ENCODE data around the gene LTB. TPM values are rescaled to one million over a fixed set of nuclear protein-coding genes. Genes with fewer than 3 reads are reported as not detected.
A peak's percentile ranks its signal among the peaks of the same experiment; 100 is the strongest.

Gene LTB
- total and polyA plus RNA-seq, 2 of the 13 experiments (the other 11 are each of a cell fraction or from before 2014, with no cell fraction given), result 0.09 to 0.22 TPM

GRCh38 chr6:31619805-31620585 is 37.8 kb upstream of the LTB start (continued):
- TF ChIP-seq ZNF615 (CRISPR knock-in tag; IDR thresholded peaks at IDR 0.05; ENCODE audit: borderline replicate concordance) (0 out of 2 replicates have a peak, but pooled peaks have one; percentile 89), ADNP (CRISPR knock-in tag; IDR thresholded peaks at IDR 0.05) (no peak), CTCF (CRISPR knock-in tag; IDR thresholded peaks at IDR 0.05) (no peak), ZNF652 (CRISPR knock-in tag; IDR thresholded peaks at IDR 0.05; ENCODE audit: borderline replicate concordance, low read depth) (no peak), ZFX (CRISPR knock-in tag; IDR thresholded peaks at IDR 0.05; ENCODE audit: low read depth) (peak; percentile 79), EHMT2 (IDR thresholded peaks at IDR 0.05; ENCODE audit: borderline replicate concordance, low read depth, low read length) (no peak), ATF7 (IDR thresholded peaks at IDR 0.05) (peak; percentile 100), ATF7 (CRISPR knock-in tag; IDR thresholded peaks at IDR 0.05) (peak; percentile 90), E2F5 (CRISPR knock-in tag; conservative IDR thresholded peaks at IDR 0.05) (no peak), ZNF430 (CRISPR knock-in tag; IDR thresholded peaks at IDR 0.05) (no peak; the same call in 1 of the 2 replicates), ZSCAN9 (CRISPR knock-in tag; IDR thresholded peaks at IDR 0.05; ENCODE audit: borderline replicate concordance) (peak; percentile 66; the same call in 1 of the 2 replicates), ZFYVE20 (CRISPR knock-in tag; IDR thresholded peaks at IDR 0.05; ENCODE audit: borderline replicate concordance, low read depth) (no peak), ZIK1 (CRISPR knock-in tag; IDR thresholded peaks at IDR 0.05; ENCODE audit: borderline replicate concordance, low read depth) (peak; percentile 69; the same call in 1 of the 2 replicates), ZNF17 (CRISPR knock-in tag; IDR thresholded peaks at IDR 0.05) (no peak), ZNF510 (CRISPR knock-in tag; IDR thresholded peaks at IDR 0.05; ENCODE audit: low read depth) (peak; percentile 86; the same call in 1 of the 2 replicates), BCL6 (CRISPR knock-in tag; IDR thresholded peaks at IDR 0.05) (no peak; the same call in 1 of the 2 replicates), ZNF678 (CRISPR knock-in tag; IDR thresholded peaks at IDR 0.05) (peak; percentile 75; the same call in 1 of the 2 replicates), SIX1 (CRISPR knock-in tag; IDR thresholded peaks at IDR 0.05; ENCODE audit: borderline replicate concordance) (0 out of 2 replicates have a peak, but pooled peaks have one; percentile 34), PREB (CRISPR knock-in tag; IDR thresholded peaks at IDR 0.05) (no peak), GATAD2A (CRISPR knock-in tag; IDR thresholded peaks at IDR 0.05) (no peak; the same call in 1 of the 2 replicates), HNRNPUL1 (IDR thresholded peaks at IDR 0.05; ENCODE audit: low read depth, low read length) (no peak), ZNF709 (CRISPR knock-in tag; IDR thresholded peaks at IDR 0.05) (0 out of 2 replicates have a peak, but pooled peaks have one; percentile 74), ZMYM3 (CRISPR knock-in tag; IDR thresholded peaks at IDR 0.05) (peak; percentile 35; the same call in 1 of the 2 replicates), AKAP8 (CRISPR knock-in tag; IDR thresholded peaks at IDR 0.05) (peak; percentile 72; the same call in 1 of the 2 replicates), ZBTB38 (CRISPR knock-in tag; IDR thresholded peaks at IDR 0.05) (peak; percentile 86), NFYB (CRISPR knock-in tag; IDR thresholded peaks at IDR 0.05) (peak; percentile 79), IRF2 (CRISPR knock-in tag; IDR thresholded peaks at IDR 0.05) (no peak)
- TF ChIP-seq, protein P1, sequence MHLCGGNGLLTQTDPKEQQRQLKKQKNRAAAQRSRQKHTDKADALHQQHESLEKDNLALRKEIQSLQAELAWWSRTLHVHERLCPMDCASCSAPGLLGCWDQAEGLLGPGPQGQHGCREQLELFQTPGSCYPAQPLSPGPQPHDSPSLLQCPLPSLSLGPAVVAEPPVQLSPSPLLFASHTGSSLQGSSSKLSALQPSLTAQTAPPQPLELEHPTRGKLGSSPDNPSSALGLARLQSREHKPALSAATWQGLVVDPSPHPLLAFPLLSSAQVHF (CRISPR knock-in tag; IDR thresholded peaks at IDR 0.05), result peak; percentile 77; the same call in 1 of the 2 replicates
